HG03066 (cell line): ENCODE results near the gene FBL.
"Not testable (repeated sequence)": the region's sequence is repeated elsewhere in the genome, so short reads cannot be mapped to it uniquely, and the experiment has no call there.

ENCODE experiments used
- ATAC-seq: cut with Tn5 transposase; IDR thresholded peaks from one replicate; pipeline ENCODE4 v1.9.1; 2021; ENCODE audit warnings: low read depth; ENCODE audit not compliant: unreplicated experiment

Gene FBL

GRCh38 chr19:39825531-39826076, 20.6 kb downstream of the FBL start:
- no peak for ATAC-seq

GRCh38 chr19:39825093-39825463, 21.1 kb downstream of the FBL start:
- no peak for ATAC-seq

GRCh38 chr19:39824143-39825092, 21.8 kb downstream of the FBL start:
- peak; percentile 90 for ATAC-seq

GRCh38 chr19:39823686-39824085, 22.5 kb downstream of the FBL start:
- ATAC-seq, result no peak

GRCh38 chr19:39820696-39821095, 25.5 kb downstream of the FBL start:
- no peak for ATAC-seq

- no peak for ATAC-seq
These were observed 26.4 kb downstream of the FBL start for GRCh38 chr19:39819786-39820185.

GRCh38 chr19:39818626-39819097, 27.5 kb downstream of the FBL start:
- ATAC-seq, result no peak

GRCh38 chr19:39817888-39818561, 28.2 kb downstream of the FBL start:
- ATAC-seq, result no peak

- no peak for ATAC-seq
These were observed 29.7 kb downstream of the FBL start for GRCh38 chr19:39816287-39817048.

GRCh38 chr19:39814595-39814994, 31.6 kb downstream of the FBL start:
- no peak for ATAC-seq

GRCh38 chr19:39814111-39814510, 32.1 kb downstream of the FBL start:
- ATAC-seq, result not testable (repeated sequence)

GRCh38 chr19:39813264-39813993, 32.8 kb downstream of the FBL start:
- ATAC-seq, result no peak

GRCh38 chr19:39811064-39811463, 35.1 kb downstream of the FBL start:
- no peak for ATAC-seq

GRCh38 chr19:39810424-39810823, 35.8 kb downstream of the FBL start:
- no peak for ATAC-seq

GRCh38 chr19:39809368-39809767, 36.8 kb downstream of the FBL start:
- ATAC-seq, result no peak

- not testable (repeated sequence) for ATAC-seq
These were observed 37.5 kb downstream of the FBL start for GRCh38 chr19:39808688-39809087.

GRCh38 chr19:39807846-39808364, 38.3 kb downstream of the FBL start:
- no peak for ATAC-seq

- no peak for ATAC-seq
These were observed 41.1 kb downstream of the FBL start for GRCh38 chr19:39805104-39805503.

GRCh38 chr19:39802958-39803357, 43.2 kb downstream of the FBL start:
- no peak for ATAC-seq

- ATAC-seq, result no peak
These were observed 49.1 kb downstream of the FBL start for GRCh38 chr19:39797083-39797482.
